Stomach smooth muscle (tissue), 2 donors: ENCODE data around the gene FAM98A.

Experiments
- H3K27ac ChIP-seq: one replicate; pipeline ENCODE4 v1.7.0; 2013; ENCODE audit warnings: mild to moderate bottlenecking, low read length, inconsistent platforms
- H3K27me3 ChIP-seq, 2 donors: one replicate each; pipeline ENCODE4 v1.7.0; 2013; ENCODE audit warnings: low read length in 2 of 2; ENCODE audit not compliant: insufficient read depth in 2 of 2, control insufficient read depth in 1 of 2
- H3K36me3 ChIP-seq, 2 donors: one replicate each; pipeline ENCODE4 v1.7.0; 2013; ENCODE audit warnings: low read length in 2 of 2; ENCODE audit not compliant: control insufficient read depth in 2 of 2, insufficient read depth in 2 of 2
- H3K4me1 ChIP-seq: one replicate; pipeline ENCODE4 v1.7.0; 2013; ENCODE audit warnings: low read length; ENCODE audit not compliant: control insufficient read depth, insufficient read depth
- H3K4me3 ChIP-seq, 2 donors: one replicate each; pipeline ENCODE4 v1.7.0; 2013; ENCODE audit warnings: low read length in 2 of 2
- H3K9ac ChIP-seq, 2 donors: one replicate each; pipeline ENCODE4 v1.7.0; 2013; ENCODE audit warnings: low read length in 2 of 2, mild to moderate bottlenecking in 1 of 2
- H3K9me3 ChIP-seq, 2 donors: one replicate each; pipeline ENCODE4 v1.7.0; 2013; ENCODE audit warnings: low read length in 2 of 2; ENCODE audit not compliant: control insufficient read depth in 2 of 2
- donor health status: healthy.
- donor health status: Pancreatic carcinoma.

FAM98A gene

DNA sequence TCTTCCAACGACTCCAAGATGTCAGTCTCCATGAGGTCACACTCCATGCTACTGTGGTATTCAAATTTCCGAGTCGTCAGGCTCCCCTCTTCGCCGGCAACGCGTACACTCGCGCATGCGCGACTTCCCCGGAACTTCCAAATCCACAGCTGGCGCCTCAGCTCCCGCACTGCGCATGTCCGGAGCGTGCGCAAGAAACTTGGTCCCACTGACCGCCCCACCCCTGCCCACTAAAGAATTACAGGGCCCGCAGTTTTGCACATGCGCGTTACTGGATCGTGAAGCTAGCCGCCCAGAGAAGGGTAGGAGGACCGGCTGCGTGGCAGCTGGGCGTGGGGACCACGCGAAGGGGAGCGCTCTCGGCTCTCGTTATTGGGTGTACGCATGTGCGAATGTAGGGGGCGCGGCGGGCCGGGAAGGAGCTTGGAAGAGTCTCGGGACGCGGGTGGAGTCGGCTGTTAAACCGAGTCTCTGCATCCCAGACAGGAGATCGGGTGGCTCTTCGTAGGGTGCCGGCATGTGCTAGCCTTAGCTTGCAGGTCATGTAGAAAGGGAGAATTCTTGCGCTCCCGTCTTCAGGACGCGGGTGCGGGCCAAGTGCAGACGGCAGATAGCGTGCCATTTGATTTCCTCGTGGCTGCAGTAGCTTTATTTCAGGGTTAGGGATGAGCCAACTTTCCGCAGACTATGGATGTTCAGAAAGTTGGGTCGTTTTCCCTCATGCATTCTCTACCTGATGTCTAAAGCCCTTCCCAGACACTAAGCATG is at the start of gene FAM98A:
FAM98A (minus strand) TSS at position 125 of the 768 bp plus-strand sequence; CDS start at position 47, 78 bp downstream.
- peak within 1 kb of the TSS; percentile 95 to 97 for H3K4me3 ChIP-seq
- peaks cover 8% of the 10 kb centered on the region for H3K4me1 ChIP-seq

DNA sequence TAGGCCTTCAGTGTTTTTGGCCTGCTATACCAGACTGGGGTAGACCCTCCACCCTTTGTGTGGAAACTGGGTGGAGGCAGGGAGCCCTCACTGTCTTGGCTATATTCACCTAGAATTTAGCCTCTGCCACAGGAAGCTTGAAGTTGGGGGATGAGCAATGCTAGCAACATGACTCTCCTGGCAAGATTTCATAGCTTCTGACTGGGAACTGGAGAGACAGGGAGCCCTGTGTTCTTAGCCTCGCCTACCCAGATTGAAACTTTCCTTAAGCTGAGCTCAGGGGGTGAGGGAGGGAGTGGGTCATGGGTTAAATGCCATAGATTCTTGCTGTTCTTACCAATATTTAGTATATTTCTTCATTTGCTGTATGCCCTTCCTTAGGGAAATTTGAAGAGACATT is 46.8 kb upstream of the FAM98A start:
- Histone ChIP-seq H3K4me1 (no peaks in the 10 kb centered on the region), H3K36me3 (no peaks in the 10 kb centered on the region), H3K4me3 (no peak overlapping the region), H3K9me3 (peaks cover 0 to 3% of the 10 kb centered on the region in 2 donors), H3K27me3 (no peaks in the 10 kb centered on the region), H3K27ac (no peak overlapping the region), H3K9ac (no peak overlapping the region)

More for the DNA sequence above, at the start of gene FAM98A:
- peak within 1 kb of the TSS; percentile 80 to 91 for H3K9ac ChIP-seq
- H3K27ac ChIP-seq = peak within 1 kb of the TSS; percentile 77
- peaks cover 5% of the 10 kb centered on the region in 2 donors for H3K36me3 ChIP-seq
- H3K9me3 ChIP-seq = no peaks in the 10 kb centered on the region
- no peaks in the 10 kb centered on the region for H3K27me3 ChIP-seq

DNA sequence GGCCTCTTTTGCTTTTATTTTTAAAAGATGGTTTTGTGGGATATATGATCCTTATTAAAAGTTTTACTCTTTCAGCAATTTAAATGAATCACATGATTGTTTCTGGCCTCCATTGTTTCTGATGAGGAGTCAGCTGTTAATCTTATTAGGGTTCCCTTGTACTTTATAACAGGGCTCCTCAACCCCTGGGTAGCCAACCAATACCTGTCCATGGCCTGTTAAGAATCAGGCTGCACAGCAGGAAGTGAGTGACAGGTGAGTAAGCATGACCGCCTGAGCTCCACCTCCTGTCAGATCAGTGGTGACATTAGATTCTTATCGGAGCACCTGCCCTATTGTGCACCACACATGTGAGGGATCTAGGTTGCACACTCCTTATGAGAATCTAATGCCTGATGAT is 45.1 kb upstream of the FAM98A start:
- no peak overlapping the region for H3K9ac ChIP-seq
- H3K27me3 ChIP-seq = no peaks in the 10 kb centered on the region
- peaks cover 0 to 3% of the 10 kb centered on the region in 2 donors for H3K9me3 ChIP-seq
- no peak overlapping the region for H3K4me3 ChIP-seq
- no peaks in the 10 kb centered on the region for H3K4me1 ChIP-seq
- H3K27ac ChIP-seq = no peak overlapping the region
- H3K36me3 ChIP-seq = no peaks in the 10 kb centered on the region

- Histone ChIP-seq H3K9ac (no peak overlapping the region), H3K9me3 (no peaks in the 10 kb centered on the region), H3K4me3 (no peak overlapping the region), H3K27me3 (no peaks in the 10 kb centered on the region), H3K4me1 (no peaks in the 10 kb centered on the region), H3K36me3 (no peaks in the 10 kb centered on the region), H3K27ac (no peak overlapping the region)
Observed at GRCh38 chr2:33636001-33636400, 36.9 kb upstream of the FAM98A start.

DNA sequence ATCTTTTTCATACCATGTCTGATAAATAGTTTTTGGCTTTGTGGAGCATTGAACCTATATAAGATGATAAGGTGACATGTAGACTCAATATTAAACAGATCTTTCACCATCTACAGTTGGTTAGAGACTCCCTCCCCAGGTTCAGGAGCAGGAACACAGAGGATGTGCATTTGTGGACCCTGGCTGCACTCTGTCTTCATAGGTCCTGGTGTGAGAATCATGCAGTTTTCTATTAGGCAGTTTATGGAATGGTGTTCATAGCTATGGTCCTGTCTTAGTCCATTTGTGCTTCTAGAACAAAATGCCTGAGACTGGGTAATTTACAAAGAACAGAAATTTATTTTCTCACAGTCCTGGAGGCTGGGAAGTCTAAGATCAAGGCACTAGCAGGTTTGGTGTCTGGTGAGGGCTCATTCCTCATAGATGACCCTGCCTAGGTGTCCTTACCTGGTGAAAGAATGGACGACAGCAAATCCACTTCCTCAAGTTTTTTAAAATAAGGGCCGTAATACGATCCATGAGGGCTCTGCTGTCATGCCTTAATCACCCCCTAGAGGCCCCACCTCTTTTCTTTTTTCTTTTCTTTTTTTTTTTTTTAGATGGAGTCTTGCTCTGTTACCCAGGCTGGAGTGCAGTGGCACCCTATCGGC is 35.3 kb upstream of the FAM98A start:
- H3K36me3 ChIP-seq = no peaks in the 10 kb centered on the region
- no peak overlapping the region for H3K27ac ChIP-seq
- H3K9ac ChIP-seq = no peak overlapping the region
- H3K27me3 ChIP-seq = no peaks in the 10 kb centered on the region
- no peaks in the 10 kb centered on the region for H3K9me3 ChIP-seq
- H3K4me1 ChIP-seq = no peaks in the 10 kb centered on the region
- no peak overlapping the region for H3K4me3 ChIP-seq

GRCh38 chr2:33633315-33633714 is 34.2 kb upstream of the FAM98A start:
- no peaks in the 10 kb centered on the region for H3K4me1 ChIP-seq

DNA sequence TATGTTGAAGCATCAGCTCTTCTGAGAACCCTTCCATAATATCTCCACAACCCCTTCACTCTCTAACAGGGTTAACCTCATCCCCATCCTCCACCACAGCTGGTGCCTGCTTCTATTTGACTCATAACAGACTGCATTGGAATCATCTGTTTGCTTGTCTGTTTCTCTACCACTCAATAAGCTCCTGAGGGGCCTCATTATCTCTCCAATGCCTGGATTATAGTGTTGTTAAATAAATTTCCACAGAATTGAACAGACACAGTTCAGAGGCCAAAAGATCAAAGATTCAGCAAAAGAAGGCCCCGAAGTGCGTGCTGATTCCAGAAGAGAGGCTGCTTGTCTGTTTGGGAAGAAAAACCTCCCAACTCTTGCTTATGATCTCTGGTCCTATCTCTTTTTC is 33.7 kb upstream of the FAM98A start:
- H3K9me3 ChIP-seq = no peaks in the 10 kb centered on the region
- H3K4me3 ChIP-seq = no peak overlapping the region
- no peak overlapping the region for H3K27ac ChIP-seq
- H3K4me1 ChIP-seq = no peaks in the 10 kb centered on the region
- no peak overlapping the region for H3K9ac ChIP-seq
- no peaks in the 10 kb centered on the region for H3K27me3 ChIP-seq
- no peaks in the 10 kb centered on the region for H3K36me3 ChIP-seq

More at GRCh38 chr2:33633315-33633714, 34.2 kb upstream of the FAM98A start:
- Histone ChIP-seq H3K36me3 (no peaks in the 10 kb centered on the region), H3K9me3 (no peaks in the 10 kb centered on the region), H3K9ac (no peak overlapping the region), H3K4me3 (no peak overlapping the region), H3K27me3 (no peaks in the 10 kb centered on the region), H3K27ac (no peak overlapping the region)

DNA sequence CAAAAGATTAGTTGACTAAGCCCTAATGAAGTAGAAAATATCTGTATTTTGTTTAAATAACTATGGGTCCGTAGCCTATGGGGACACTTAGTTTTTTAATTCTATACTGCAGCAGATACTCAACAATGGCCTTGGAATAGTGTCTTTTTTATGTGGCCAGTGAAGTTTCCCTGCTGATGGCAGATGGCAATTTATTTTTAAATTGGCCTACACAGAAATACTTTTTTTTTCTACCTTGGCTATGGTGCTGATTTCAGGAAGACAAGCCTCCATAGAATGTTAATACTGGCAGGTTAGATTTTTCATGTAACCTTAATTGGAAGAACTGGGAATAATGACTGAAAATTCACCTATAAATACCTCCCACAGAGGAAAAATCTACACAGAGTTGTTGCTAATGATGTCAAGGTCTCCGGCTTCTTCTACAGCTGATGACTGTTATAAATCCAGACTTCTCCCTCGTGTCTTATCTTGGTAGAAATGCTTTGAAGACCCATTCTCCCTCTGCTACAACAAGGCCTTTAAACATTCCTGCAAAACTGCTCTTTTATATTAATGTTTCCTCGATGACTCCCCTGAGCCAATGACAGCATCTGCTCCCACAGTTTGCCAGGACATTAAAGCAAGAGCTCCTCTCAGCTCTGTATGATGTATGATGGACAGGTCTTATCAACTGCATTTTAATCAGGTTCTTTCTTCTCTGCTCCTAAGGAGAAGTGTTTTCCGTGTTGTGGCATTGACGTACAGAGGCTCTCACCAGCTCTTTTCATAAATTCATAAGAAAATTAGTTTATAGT is 29.1 kb upstream of the FAM98A start:
- Histone ChIP-seq H3K4me3 (no peak overlapping the region), H3K27me3 (no peaks in the 10 kb centered on the region), H3K27ac (no peak overlapping the region), H3K36me3 (no peaks in the 10 kb centered on the region), H3K4me1 (no peaks in the 10 kb centered on the region), H3K9ac (no peak overlapping the region), H3K9me3 (no peaks in the 10 kb centered on the region)

- Histone ChIP-seq H3K4me3 (no peak overlapping the region), H3K4me1 (no peaks in the 10 kb centered on the region), H3K36me3 (no peaks in the 10 kb centered on the region), H3K9me3 (no peaks in the 10 kb centered on the region), H3K9ac (no peak overlapping the region), H3K27me3 (no peaks in the 10 kb centered on the region), H3K27ac (no peak overlapping the region)
Observed at GRCh38 chr2:33619028-33619427, 19.9 kb upstream of the FAM98A start.

- H3K27ac ChIP-seq = no peak overlapping the region
- H3K4me1 ChIP-seq = no peaks in the 10 kb centered on the region
- H3K27me3 ChIP-seq = no peaks in the 10 kb centered on the region
- no peaks in the 10 kb centered on the region for H3K9me3 ChIP-seq
- no peak overlapping the region for H3K9ac ChIP-seq
- H3K36me3 ChIP-seq = no peaks in the 10 kb centered on the region
- no peak overlapping the region for H3K4me3 ChIP-seq
Observed at GRCh38 chr2:33617989-33618388, 18.9 kb upstream of the FAM98A start.
